ENCODE data around the gene NIPA2.
A peak's percentile ranks its signal among the peaks of the same experiment; 100 is the strongest.

The NIPA2 gene

DNA sequence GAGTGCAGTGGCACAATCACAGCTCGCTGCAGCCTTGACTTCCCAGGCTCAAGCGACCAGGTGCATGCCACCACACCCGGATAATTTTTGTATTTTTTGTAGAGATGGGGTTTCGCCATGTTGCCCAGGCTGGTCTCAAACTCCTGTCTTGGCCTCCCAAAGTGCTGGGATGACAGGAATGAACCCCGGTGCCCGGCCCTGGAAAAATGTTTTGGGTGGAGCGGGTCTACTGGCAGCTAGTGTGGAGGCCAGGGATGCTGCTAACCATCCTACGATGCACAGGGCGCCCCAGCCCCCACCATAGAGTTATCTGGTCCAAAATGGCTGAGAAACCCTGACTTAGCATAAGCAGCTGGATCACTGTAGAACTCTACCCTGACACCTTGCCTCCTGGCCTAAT lies 35.4 kb downstream of the NIPA2 start:
- peak overlapping the region; percentile 85 for H3K4me2 ChIP-seq
- H4K20me1 ChIP-seq, result peaks cover 26% of the 10 kb centered on the region
- H3K27me3 ChIP-seq, result no peaks in the 10 kb centered on the region
- peaks cover 47% of the 10 kb centered on the region for H3K4me1 ChIP-seq
- H3K4me3 ChIP-seq, result peak overlapping the region; percentile 36; the same call in 1 of the 2 replicates
- peak overlapping the region; percentile 51; the same call in 1 of the 2 replicates for H3K9ac ChIP-seq
- TF ChIP-seq Cebpa-rat (IDR thresholded peaks at IDR 0.05), result no peak
- peak overlapping the region; percentile 50 for H3K27ac ChIP-seq
- H3K9me3 ChIP-seq, result peaks cover 16% of the 10 kb centered on the region
- H3K36me3 ChIP-seq, result peaks cover 96% of the 10 kb centered on the region

DNA sequence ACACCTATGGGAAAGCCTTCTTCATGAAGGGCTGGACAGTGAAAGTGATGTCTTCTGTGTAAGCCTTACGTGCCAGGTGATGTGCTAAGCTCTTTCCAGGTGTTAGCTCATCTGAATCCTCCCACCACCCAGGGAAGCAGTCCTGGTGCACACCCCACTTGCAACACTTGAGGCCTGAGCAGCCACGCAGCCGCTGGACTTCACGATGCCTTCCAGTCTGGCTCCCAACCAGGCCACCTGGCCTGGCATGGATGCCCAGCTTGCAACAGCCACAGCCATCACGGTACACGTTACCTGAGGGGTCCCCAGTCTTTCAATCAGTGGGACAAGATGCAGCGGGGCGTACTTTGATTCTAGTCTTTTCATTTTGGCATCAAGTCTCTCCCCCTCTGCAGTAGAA lies 35.8 kb downstream of the NIPA2 start:
- TF ChIP-seq Cebpa-rat (IDR thresholded peaks at IDR 0.05), result no peak
- no peaks in the 10 kb centered on the region for H3K27me3 ChIP-seq
- H4K20me1 ChIP-seq, result peaks cover 22% of the 10 kb centered on the region; the same call in 1 of the 2 replicates
- H3K9ac ChIP-seq, result no peak overlapping the region
- peak overlapping the region; percentile 85 for H3K4me2 ChIP-seq
- peaks cover 96% of the 10 kb centered on the region for H3K36me3 ChIP-seq
- peak overlapping the region; percentile 50 for H3K27ac ChIP-seq
- no peak overlapping the region for H3K4me3 ChIP-seq
- peaks cover 47% of the 10 kb centered on the region for H3K4me1 ChIP-seq
- H3K9me3 ChIP-seq, result peaks cover 16% of the 10 kb centered on the region

DNA sequence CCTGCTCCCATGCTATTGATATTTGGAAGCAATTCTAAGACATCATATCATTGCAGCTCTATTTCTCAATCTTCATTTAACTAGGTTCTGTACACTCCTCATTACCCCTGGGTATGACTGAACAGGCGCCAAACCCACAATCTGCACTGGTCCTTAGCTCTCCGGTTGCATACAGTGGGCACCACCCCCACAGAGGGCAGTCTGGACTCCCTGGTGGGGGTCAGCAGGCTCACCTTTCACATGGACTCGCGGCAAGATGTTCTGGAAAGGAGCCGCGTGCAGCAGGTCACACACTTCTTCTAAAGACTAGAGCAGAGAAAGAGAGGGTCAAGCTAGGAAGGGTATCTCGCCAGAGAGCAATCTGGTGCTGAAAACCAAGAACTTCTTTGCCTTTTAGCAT lies 36.5 kb downstream of the NIPA2 start:
- Histone ChIP-seq H3K27me3 (no peaks in the 10 kb centered on the region), H3K27ac (no peak overlapping the region), H4K20me1 (peaks cover 16% of the 10 kb centered on the region; the same call in 1 of the 2 replicates), H3K9ac (no peak overlapping the region), H3K4me3 (no peak overlapping the region), H3K9me3 (peaks cover 16% of the 10 kb centered on the region), H3K36me3 (peaks cover 94% of the 10 kb centered on the region), H3K4me1 (peaks cover 47% of the 10 kb centered on the region), H3K4me2 (no peak overlapping the region)
- no peak for TF ChIP-seq Cebpa-rat (IDR thresholded peaks at IDR 0.05)

DNA sequence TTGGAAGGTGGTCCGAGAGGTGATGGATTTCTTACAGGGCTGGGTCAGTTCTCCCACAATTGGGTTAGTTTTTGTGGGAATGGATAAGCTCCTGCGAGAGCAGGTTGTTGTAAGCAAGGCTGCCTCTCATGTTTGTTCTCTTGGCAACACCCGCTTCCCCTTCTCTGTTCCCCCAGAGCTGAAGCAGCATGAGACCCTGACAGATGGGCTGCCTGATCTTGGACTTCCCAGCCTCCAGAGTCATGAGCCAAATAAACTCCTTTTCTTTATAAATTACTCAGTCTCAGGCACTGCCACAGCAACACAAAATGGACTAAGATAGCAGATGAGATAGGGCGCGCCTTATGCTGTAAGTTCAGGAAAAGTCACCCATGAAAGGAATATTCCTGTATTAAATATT lies 38.7 kb downstream of the NIPA2 start:
- Histone ChIP-seq H3K27me3 (no peaks in the 10 kb centered on the region), H3K27ac (no peak overlapping the region), H4K20me1 (peaks cover 21% of the 10 kb centered on the region), H3K9me3 (peaks cover 16% of the 10 kb centered on the region), H3K36me3 (peaks cover 94% of the 10 kb centered on the region), H3K4me3 (no peak overlapping the region), H3K4me1 (peaks cover 32% of the 10 kb centered on the region), H3K4me2 (no peak overlapping the region), H3K9ac (no peak overlapping the region)
- no peak for TF ChIP-seq Cebpa-rat (IDR thresholded peaks at IDR 0.05)

DNA sequence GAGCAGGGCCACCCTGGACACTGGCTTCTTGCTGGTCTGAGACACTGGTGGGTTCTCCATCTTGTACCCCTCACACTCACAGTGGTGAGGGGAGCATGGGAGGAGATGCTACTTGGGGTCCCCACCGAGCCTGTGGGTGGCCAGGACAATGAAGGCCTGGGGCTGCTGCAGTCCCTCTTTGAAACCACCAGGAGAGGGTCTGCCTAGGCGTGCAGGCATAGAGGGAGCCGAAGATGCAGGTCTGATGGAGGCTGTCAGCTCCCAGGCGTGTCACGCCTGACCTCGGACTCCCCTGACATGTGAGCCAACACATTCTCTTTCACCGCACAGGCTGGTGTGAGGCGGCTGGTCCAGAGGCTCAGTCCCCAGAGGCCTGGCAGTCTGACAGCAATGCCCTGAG lies 39.1 kb downstream of the NIPA2 start:
- peaks cover 94% of the 10 kb centered on the region for H3K36me3 ChIP-seq
- H3K27ac ChIP-seq, result no peak overlapping the region
- no peaks in the 10 kb centered on the region for H3K27me3 ChIP-seq
- H3K9ac ChIP-seq, result no peak overlapping the region
- peaks cover 21% of the 10 kb centered on the region for H4K20me1 ChIP-seq
- H3K4me3 ChIP-seq, result no peak overlapping the region
- H3K4me2 ChIP-seq, result no peak overlapping the region
- no peak for TF ChIP-seq Cebpa-rat (IDR thresholded peaks at IDR 0.05)
- H3K4me1 ChIP-seq, result peaks cover 27% of the 10 kb centered on the region
- peaks cover 16% of the 10 kb centered on the region for H3K9me3 ChIP-seq

DNA sequence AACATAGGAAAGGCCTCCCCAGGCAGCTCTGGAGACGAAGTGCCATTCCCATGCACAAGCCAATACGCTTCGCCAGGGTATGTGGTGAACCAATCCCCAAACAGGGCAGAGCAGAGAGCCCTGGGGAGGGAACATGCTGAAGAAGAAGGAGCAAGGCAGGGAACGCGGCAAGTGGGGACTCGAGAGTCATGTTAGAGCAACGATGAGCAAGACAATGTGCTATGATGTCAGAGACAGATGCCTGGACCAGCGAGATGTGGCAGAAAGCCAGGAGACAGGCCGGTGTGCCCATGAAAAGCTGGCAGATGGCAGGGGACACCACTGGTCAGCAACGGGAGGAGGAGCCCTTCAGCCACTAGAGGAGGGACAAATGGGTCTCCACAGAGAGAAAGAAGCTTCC lies 39.6 kb downstream of the NIPA2 start:
- no peaks in the 10 kb centered on the region for H3K27me3 ChIP-seq
- H3K4me2 ChIP-seq, result no peak overlapping the region
- H3K4me3 ChIP-seq, result no peak overlapping the region
- peaks cover 16% of the 10 kb centered on the region for H3K9me3 ChIP-seq
- H4K20me1 ChIP-seq, result peaks cover 21% of the 10 kb centered on the region
- H3K9ac ChIP-seq, result no peak overlapping the region
- H3K27ac ChIP-seq, result no peak overlapping the region
- H3K4me1 ChIP-seq, result peaks cover 22% of the 10 kb centered on the region
- no peak for TF ChIP-seq Cebpa-rat (IDR thresholded peaks at IDR 0.05)
- peaks cover 97% of the 10 kb centered on the region for H3K36me3 ChIP-seq

DNA sequence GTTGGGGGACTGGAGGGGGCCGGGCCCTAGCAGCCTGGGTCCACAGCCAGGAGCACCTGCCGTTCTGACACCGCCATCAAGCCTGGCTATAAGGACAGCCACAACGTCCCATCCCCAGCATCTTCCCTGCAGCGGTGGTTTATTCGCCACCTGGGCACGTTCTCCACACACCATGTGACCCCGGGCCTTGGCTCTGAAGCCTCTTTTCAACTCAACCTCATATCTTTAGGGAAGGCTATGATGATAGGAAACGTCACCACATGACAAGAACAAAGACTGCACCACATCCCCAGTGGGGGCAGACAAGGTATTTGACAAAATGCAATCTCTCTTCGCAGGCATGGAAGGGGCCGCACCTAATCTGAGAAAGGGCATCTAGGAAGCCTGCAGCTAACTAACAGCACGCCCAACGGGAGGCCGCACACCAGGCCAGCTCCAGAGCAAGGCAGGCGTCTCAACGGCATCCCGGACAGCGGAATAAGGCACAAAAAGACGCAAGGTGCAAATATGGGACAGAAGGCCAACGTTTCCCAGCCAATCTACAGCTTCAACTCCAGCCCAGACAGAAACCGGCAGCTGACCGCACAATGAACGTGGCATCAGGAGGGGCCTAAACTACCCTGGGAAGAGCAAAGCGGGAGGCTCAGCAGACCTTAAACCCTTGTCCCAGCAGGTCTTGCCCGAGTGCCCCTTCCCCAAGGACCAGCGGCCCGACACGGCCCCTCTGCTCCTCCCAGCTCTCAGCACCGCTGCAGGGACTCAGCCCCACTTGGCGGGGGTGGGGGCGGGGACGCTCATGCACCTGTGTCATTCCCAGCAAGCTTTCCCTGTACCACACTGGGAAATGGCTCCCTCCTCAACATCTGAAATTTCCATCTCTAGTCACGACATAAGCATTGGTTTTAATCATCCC lies 41.9 kb downstream of the NIPA2 start:
- Histone ChIP-seq H4K20me1 (peaks cover 21% of the 10 kb centered on the region), H3K27me3 (no peaks in the 10 kb centered on the region), H3K9ac (no peak overlapping the region), H3K4me3 (no peak overlapping the region), H3K4me1 (peaks cover under 1% of the 10 kb centered on the region; the same call in 1 of the 2 replicates), H3K4me2 (no peak overlapping the region), H3K27ac (no peak overlapping the region), H3K9me3 (peaks cover 16% of the 10 kb centered on the region), H3K36me3 (peaks cover 95% of the 10 kb centered on the region)
- TF ChIP-seq Cebpa-rat (IDR thresholded peaks at IDR 0.05), result no peak

DNA sequence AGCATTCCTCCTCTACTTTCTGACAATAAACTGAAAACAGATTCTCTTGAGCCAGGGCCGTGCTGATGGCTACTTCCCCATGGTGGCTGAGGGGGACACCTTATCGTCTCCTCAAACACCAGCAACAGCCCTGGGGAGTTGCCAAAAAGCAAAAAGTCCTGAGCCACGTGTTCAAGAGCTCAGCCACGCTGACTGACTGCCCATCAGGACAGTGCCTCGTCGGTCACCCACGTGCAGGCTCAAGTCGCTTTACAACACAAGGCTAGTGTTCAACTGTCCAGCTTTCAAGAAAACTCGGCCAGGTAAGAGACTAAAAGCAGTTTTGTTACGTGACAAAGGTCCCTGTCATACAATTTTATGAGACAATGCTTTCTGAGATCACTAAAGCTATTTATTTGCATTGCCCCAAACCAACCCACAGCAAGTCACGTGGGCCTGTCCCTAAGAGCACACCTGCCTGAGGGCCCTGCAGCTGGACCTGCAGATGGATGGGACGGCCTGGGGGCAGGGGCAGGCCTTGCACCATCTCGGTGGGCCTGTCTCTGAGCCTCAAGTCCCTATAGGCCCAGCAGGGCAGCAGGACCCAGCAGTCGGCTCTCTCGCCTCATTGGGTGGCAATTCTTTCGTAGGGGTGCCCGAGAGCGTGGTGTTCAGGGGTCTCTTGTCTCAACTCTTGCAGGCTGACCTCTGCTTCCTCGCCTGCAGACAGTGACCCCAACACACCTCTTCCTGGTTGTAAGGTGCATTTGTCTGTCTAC lies 42.7 kb downstream of the NIPA2 start:
- no peak overlapping the region for H3K9ac ChIP-seq
- H3K4me3 ChIP-seq, result no peak overlapping the region
- no peak overlapping the region for H3K4me2 ChIP-seq
- peaks cover 16% of the 10 kb centered on the region for H3K9me3 ChIP-seq
- no peaks in the 10 kb centered on the region for H3K27me3 ChIP-seq
- H3K36me3 ChIP-seq, result peaks cover 95% of the 10 kb centered on the region
- peaks cover 21% of the 10 kb centered on the region for H4K20me1 ChIP-seq
- H3K4me1 ChIP-seq, result no peaks in the 10 kb centered on the region
- TF ChIP-seq Cebpa-rat (IDR thresholded peaks at IDR 0.05), result no peak
- H3K27ac ChIP-seq, result no peak overlapping the region

DNA sequence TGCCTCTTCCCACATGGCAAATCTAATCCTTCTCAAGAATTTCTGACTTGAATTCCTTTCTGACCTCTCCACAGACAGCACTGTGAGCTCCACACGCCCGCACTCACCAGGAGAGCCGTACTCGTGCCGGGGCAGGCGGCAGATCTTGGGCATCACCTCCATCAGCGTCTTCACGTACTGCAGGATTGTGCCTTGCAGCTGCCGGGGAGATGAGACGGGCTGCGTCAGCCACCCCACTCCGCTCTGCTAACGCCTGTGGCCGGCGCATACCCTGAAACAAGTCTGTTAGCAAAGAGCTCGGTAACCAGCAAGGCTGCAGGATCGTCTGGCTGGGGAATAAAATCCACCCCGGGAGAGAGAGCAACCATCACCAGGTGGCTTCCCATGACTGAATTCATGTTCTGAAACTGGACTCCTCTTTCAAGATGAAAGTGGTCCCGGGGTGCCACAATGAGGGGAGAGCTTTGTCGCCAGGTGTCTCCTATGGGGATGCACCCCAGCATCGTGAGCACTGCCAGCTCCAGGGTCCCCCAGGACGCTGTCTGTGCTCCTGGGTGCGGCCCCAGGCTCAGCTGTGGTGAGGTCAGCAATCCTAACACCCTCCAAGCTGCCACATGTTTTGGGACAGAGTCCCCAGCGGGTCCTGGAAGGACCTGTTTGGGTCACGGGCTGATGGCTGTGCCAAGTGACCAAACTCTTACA lies 43.4 kb downstream of the NIPA2 start:
- no peak overlapping the region for H3K4me2 ChIP-seq
- H3K27ac ChIP-seq, result no peak overlapping the region
- peaks cover 21% of the 10 kb centered on the region for H4K20me1 ChIP-seq
- H3K27me3 ChIP-seq, result no peaks in the 10 kb centered on the region
- no peak overlapping the region for H3K9ac ChIP-seq
- no peak overlapping the region for H3K4me3 ChIP-seq
- H3K4me1 ChIP-seq, result no peaks in the 10 kb centered on the region
- peaks cover 15% of the 10 kb centered on the region for H3K9me3 ChIP-seq
- TF ChIP-seq Cebpa-rat (IDR thresholded peaks at IDR 0.05), result no peak
- H3K36me3 ChIP-seq, result peaks cover 94% of the 10 kb centered on the region
